Heart left ventricle (tissue), 16 donors: ENCODE results near the gene ANKRD2. TPM values are rescaled to one million over a fixed set of nuclear protein-coding genes. Genes with fewer than 3 reads are reported as not detected.

Experiments used
- ATAC-seq, 4 donors: fragments of 200-7000 bp; cut with Tn5 transposase; one replicate each; pipeline ENCODE4 v1.9.1; 2020 to 2022; ENCODE audit warnings: moderate library complexity in 4 of 4, mild to moderate bottlenecking in 3 of 4, moderate number of reproducible peaks in 1 of 4
- DNase-seq, 5 donors: peaks; one replicate each; pipeline ENCODE4 v3.0.0-alpha.2; 2020
- H3K27ac ChIP-seq, 12 donors: fragments of 200-600 bp; sonication (generic) in 4 of 12; one replicate each; pipeline versions ENCODE4 v1.5.0 to v1.8.0; 2016 to 2022; ENCODE audit warnings: mild to moderate bottlenecking in 2 of 12
- H3K27me3 ChIP-seq, 9 donors: fragments of 200-600 bp; sonication (generic) in 2 of 9; one replicate each; pipeline versions ENCODE4 v1.5.1 to v1.8.0; 2016 to 2022; ENCODE audit warnings: mild to moderate bottlenecking in 3 of 9
- H3K36me3 ChIP-seq, 9 donors: fragments of 200-600 bp; sonication (generic) in 2 of 9; one replicate each; pipeline versions ENCODE4 v1.5.0 to v1.8.0; 2018 to 2022; ENCODE audit warnings: mild to moderate bottlenecking in 2 of 9
- H3K4me1 ChIP-seq, 12 donors: fragments of 200-600 bp; sonication (generic) in 4 of 12; one replicate each; pipeline versions ENCODE4 v1.5.0 to v1.8.0; 2016 to 2022; ENCODE audit warnings: mild to moderate bottlenecking in 3 of 12
- H3K4me3 ChIP-seq, 12 donors: fragments of 200-600 bp; sonication (generic) in 4 of 12; one replicate each; pipeline versions ENCODE4 v1.5.0 to v1.8.0; 2017 to 2022; ENCODE audit warnings: mild to moderate bottlenecking in 9 of 12, moderate library complexity in 4 of 12
- H3K9me3 ChIP-seq, 12 donors: fragments of 200-600 bp; sonication (generic) in 4 of 12; one replicate each; pipeline versions ENCODE4 v1.5.0 to v1.8.0; 2016 to 2022; ENCODE audit warnings: mild to moderate bottlenecking in 1 of 12
- POLR2A ChIP-seq, 2 donors: fragments of 450-650 bp; IDR thresholded peaks; one replicate each; pipeline ENCODE4 v1.6.1; 2017; ENCODE audit warnings: antibody characterized with exemption in 2 of 2, mild to moderate bottlenecking in 2 of 2, moderate library complexity in 2 of 2
- WGBS, 4 donors: extraction: QIAGEN DNeasy Blood & Tissue Kit in 2 of 4; methylation state at CpG; one replicate each; pipeline versions ENCODE4 v1.1.5 to v1.1.7; 2013 to 2018; 5-methylcytosine and 5-hydroxymethylcytosine counted together
- intact Hi-C, 10 donors: fragments of 100-400 bp; cut with DNase I; formaldehyde crosslinking; loops; one replicate each; pipeline versions ENCODE4 v1.11.1 to v1.14.2; 2022
- long read RNA-seq, 3 donors: library from polyadenylated mRNA; unstranded; transcript quantifications; one replicate each; pipeline ENCODE4 v2.0.0, GENCODE V29; 2020 to 2021
- polyA plus RNA-seq, 2 donors: library from polyadenylated mRNA; stranded (reverse); fragments of 200-250 nt; gene quantifications; one replicate each; pipeline ENCODE4 v1.2.3, GENCODE V29; 2013
- total RNA-seq, 9 donors: library from RNA; depleted of rRNA in 2 of 9; stranded (reverse); fragments of >200 nt in 2 of 9; fragmentation: NEBNext Ultra II Directional in 3 of 9; extraction: Animal tissue kit (Norgen Biotek cat#: 25700) in 3 of 9; gene quantifications; one replicate each; pipeline versions ENCODE4 v1.1.0 to v1.2.4, GENCODE V29; 2016 to 2023
- TF ChIP-seq, protein P1 (sequence below), 12 donors: fragments of 200-600 bp; sonication (generic) in 4 of 12; IDR thresholded peaks; one replicate each; pipeline versions ENCODE4 v1.5.0 to v1.8.0; 2018 to 2022; ENCODE audit warnings: antibody characterized with exemption in 12 of 12, mild to moderate bottlenecking in 5 of 12
- donor health status: ischemic (EF 13 %, LVEDD 7.1; RV severe dilation, severe dysfunction).
- donor health status: healthy with polysubstance abuse.
- donor health status: DM: no; HTN: yes; CAD: no.
- donor health status: DM: no; HTN: no; CAD: no.
- donor health status: ischemic (EF 25% LVEDD 6.9; RV normal size, moderate dysfunction).
- donor health status: ischemic (EF 25% LVEDD 5.7; RV mildly dilated, moderate dysfunction).
- donor health status: healthy.
- donor health status: DM: yes; HTN: yes; CAD: no.
- donor health status: ischemic (EF 35%, LVEDD 5.7; RV mildly dilated, moderate dysfunction).
- donor health status: nonischemic (EF 11% LVEDD 7.7; RV severe dilation, severe dysfunction).
- donor health status: DM: yes; HTN: yes; CAD: no.
- donor health status: PGD.
- donor health status: ischemic (EF 29% LVEDD 5.4; RV normal size, mild dysfunction).
- donor health status: nonischemic (EF 23%, LVEDD 6.1; RV moderate dilation, normal function).

ANKRD2 gene, protein sequence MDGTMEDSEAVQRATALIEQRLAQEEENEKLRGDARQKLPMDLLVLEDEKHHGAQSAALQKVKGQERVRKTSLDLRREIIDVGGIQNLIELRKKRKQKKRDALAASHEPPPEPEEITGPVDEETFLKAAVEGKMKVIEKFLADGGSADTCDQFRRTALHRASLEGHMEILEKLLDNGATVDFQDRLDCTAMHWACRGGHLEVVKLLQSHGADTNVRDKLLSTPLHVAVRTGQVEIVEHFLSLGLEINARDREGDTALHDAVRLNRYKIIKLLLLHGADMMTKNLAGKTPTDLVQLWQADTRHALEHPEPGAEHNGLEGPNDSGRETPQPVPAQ
- 1,000 to 10,000 TPM in 1 of 9 donors, 100 to 1,000 TPM in 6, 10 to 100 TPM in 2; 56.7 to 2,367 (median 517) TPM for total RNA-seq
- polyA plus RNA-seq, result 100 to 1,000 TPM; 450 to 857 TPM
- long read RNA-seq, donor 1, transcript ANKRD2-202 (9 exons, 1,449 nt), result major isoform, 204 of 246 reads
- long read RNA-seq, donor 1, partial matches to known transcripts, result 37 of 246 reads
- long read RNA-seq, donor 1, other reads (novel, unspliced or antisense), result 5 of 246 reads
- long read RNA-seq, donor 2, transcript ANKRD2-202 (9 exons, 1,449 nt), result major isoform, 1,715 of 1,887 reads
- long read RNA-seq, donor 2, partial matches to known transcripts, result 93 of 1,887 reads
- long read RNA-seq, donor 2, other reads (novel, unspliced or antisense), result 77 of 1,887 reads
- long read RNA-seq, donor 3, transcript ANKRD2-202 (9 exons, 1,449 nt), result major isoform, 192 of 244 reads
- long read RNA-seq, donor 3, partial matches to known transcripts, result 41 of 244 reads
- long read RNA-seq, donor 3, other reads (novel, unspliced or antisense), result 11 of 244 reads

DNA sequence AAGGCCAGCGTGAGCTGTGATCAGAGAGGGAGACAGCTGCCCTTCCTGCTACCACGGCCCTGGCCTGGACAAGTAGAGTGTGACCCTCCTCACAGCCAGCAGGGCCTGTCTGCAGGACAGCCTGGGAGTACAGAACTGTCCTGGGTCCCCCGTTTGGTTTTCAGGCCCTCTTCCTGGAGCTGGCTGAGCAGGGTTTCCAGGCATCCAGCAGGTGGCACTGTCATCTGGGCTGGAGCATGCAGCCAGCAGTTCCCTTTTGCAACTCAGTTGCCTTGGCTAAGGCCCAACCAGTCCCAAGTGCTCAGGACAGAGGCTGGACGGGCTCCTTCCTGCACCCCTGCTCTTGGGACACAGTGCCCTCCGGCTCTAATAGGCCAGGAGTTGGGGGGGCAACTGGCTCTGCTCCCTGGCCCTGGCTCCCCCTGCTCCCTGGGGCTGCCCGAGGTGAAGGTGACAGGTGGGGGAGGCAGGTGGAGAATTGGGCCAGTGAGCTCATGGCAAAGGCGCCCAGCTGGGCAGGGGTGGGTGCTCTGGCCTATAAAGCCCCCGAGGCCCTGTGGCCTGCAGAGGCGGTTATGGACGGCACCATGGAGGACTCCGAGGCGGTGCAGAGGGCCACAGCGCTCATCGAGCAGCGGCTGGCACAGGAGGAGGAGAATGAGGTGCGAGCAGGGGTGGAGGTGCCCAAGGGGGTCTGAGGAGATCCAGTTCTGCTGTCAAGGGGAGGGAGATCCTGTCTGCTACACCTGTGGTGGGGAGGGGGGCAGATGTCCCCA is at the start of gene ANKRD2:
Gene ANKRD2, plus strand, starts transcription at position 566 of the 776 bp plus-strand sequence. Its CDS starts 10 bp downstream, at position 576.
- Histone ChIP-seq H3K4me3 (peak within 1 kb of the TSS in 9 of 12 donors; percentile 13 to 43 (median 36)), H3K27ac (peak within 1 kb of the TSS; percentile 71 to 95 (median 88)), H3K36me3 (peaks cover 0 to 36% (median 32%) of the 10 kb centered on the region in 9 donors), H3K9me3 (no peaks in the 10 kb centered on the region), H3K27me3 (no peaks in the 10 kb centered on the region), H3K4me1 (peaks cover 0 to 50% (median 24%) of the 10 kb centered on the region in 12 donors)
- intact Hi-C loops, result loop anchor here in 9 of 10 donors (1.0 to 5.0 kb wide), 5 partner anchors 38 to 160 kb away; no protein-coding TSS in a partner anchor
- TF ChIP-seq POLR2A (IDR thresholded peaks at IDR 0.05), result no peak
- TF ChIP-seq, protein P1, sequence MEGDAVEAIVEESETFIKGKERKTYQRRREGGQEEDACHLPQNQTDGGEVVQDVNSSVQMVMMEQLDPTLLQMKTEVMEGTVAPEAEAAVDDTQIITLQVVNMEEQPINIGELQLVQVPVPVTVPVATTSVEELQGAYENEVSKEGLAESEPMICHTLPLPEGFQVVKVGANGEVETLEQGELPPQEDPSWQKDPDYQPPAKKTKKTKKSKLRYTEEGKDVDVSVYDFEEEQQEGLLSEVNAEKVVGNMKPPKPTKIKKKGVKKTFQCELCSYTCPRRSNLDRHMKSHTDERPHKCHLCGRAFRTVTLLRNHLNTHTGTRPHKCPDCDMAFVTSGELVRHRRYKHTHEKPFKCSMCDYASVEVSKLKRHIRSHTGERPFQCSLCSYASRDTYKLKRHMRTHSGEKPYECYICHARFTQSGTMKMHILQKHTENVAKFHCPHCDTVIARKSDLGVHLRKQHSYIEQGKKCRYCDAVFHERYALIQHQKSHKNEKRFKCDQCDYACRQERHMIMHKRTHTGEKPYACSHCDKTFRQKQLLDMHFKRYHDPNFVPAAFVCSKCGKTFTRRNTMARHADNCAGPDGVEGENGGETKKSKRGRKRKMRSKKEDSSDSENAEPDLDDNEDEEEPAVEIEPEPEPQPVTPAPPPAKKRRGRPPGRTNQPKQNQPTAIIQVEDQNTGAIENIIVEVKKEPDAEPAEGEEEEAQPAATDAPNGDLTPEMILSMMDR (IDR thresholded peaks at IDR 0.05), result peak; percentile 69 to 85 (median 80)
- WGBS, 4 donors, result 62 to 66% (median 65%) methylated on average over 13 to 16 of the region's 16 CpGs
- DNase-seq (peak; percentile 82 to 92 (median 87)), ATAC-seq (peak; percentile 64 to 76 (median 72))

DNA sequence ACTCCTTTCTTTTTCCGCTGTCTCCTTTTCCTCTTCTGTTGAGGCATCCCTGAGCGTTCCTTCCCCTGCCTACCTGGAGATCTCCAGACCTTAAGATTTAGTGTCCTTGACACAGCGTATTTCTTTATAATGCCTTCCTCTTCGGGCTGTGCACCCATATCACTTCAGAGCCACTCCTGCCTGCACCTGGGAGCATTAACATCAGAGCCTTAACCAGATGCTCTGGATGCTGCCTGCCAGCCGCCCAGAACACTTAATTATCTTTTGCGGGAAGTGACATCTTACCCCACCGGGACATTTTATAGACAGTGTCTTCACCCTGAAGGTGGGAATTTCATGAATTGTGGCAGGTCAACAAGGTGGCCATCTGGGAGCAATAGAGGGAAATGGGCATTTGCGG is 49.6 kb upstream of the ANKRD2 start:
- Histone ChIP-seq H3K4me1 (peaks cover 6 to 73% (median 38%) of the 10 kb centered on the region in 12 donors), H3K36me3 (no peaks in the 10 kb centered on the region), H3K27me3 (no peaks in the 10 kb centered on the region), H3K4me3 (no peak overlapping the region), H3K27ac (peak overlapping the region in 2 of 12 donors; percentile 39 to 47), H3K9me3 (no peaks in the 10 kb centered on the region)
- 88 to 96% (median 94%) methylated on average over 8 of the region's 8 CpGs for WGBS, 4 donors
- intact Hi-C loops, result loop anchor here in 1 of 10 donors (5.0 kb wide), 1 partner anchor 61 kb away; no protein-coding TSS in a partner anchor
- DNase-seq (no peak), ATAC-seq (no peak)
- TF ChIP-seq, protein P1 (IDR thresholded peaks at IDR 0.05), result no peak
- TF ChIP-seq POLR2A (IDR thresholded peaks at IDR 0.05), result no peak

DNA sequence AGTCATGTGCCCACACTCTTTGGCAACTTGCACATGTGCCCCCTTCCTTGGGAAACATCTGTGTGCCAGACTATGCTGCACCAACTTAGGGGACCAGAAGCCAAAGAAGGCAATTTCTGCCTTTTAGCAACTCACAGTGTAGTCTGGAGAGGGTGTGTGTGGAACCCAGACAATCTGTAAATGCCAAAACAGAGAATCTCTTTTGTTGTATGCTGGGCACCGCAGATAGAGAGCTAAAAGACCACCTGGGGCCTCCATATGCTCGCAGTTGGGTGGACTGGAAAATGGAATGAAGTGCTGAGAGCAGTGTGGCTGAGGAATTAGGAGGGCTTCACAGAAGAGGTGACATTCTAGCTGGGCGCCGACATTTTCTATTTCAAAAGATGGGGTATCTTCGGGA is 47.5 kb upstream of the ANKRD2 start:
- H3K4me3 ChIP-seq, result no peak overlapping the region
- DNase-seq (no peak), ATAC-seq (no peak)
- H3K4me1 ChIP-seq, result peaks cover 0 to 56% (median 23%) of the 10 kb centered on the region in 12 donors
- TF ChIP-seq, protein P1 (IDR thresholded peaks at IDR 0.05), result no peak
- no peak for TF ChIP-seq POLR2A (IDR thresholded peaks at IDR 0.05)
- H3K9me3 ChIP-seq, result no peaks in the 10 kb centered on the region
- intact Hi-C loops, result no loop called here
- H3K27ac ChIP-seq, result no peak overlapping the region
- no peaks in the 10 kb centered on the region for H3K36me3 ChIP-seq
- no peaks in the 10 kb centered on the region for H3K27me3 ChIP-seq
- 96 to 98% (median 96%) methylated on average over 5 of the region's 5 CpGs for WGBS, 4 donors
